Measurements from ENCODE around the gene CDCA4.

GRCh38 chr14:105061428-105062047 is 40.7 kb upstream of the CDCA4 start:
- TF ChIP-seq POLR2A (IDR thresholded peaks at IDR 0.05) = no peak
- TF ChIP-seq CTCF (IDR thresholded peaks at IDR 0.05) = no peak

Measured in testis (tissue), 2 donors.